Measurements from ENCODE around the gene MYO16. TPM values are rescaled to one million over a fixed set of nuclear protein-coding genes. Genes with fewer than 3 reads are reported as not detected.

MYO16 gene
- 0.29 and 1.2 TPM in 2 replicates for total RNA-seq

- no peak for DNase-seq (ENCODE audit: low read depth)
- no peak for TF ChIP-seq CTCF (conservative IDR thresholded peaks at IDR 0.05; ENCODE audit: low read depth, low read length)
- H3K4me3 ChIP-seq (ENCODE audit: low read depth, low read length) = no peak within 1 kb of the TSS
Measured at GRCh38 chr13:108629181-108629752, at the start of gene MYO16. MYO16 (plus strand) TSS chr13:108629611; CDS start chr13:108629845, 234 bp downstream.

- no peak for TF ChIP-seq CTCF (conservative IDR thresholded peaks at IDR 0.05; ENCODE audit: low read depth, low read length)
- H3K4me3 ChIP-seq (ENCODE audit: low read depth, low read length) = no peak overlapping the region
- no peak for DNase-seq (ENCODE audit: low read depth)
Measured at GRCh38 chr13:108586826-108587225, 42.6 kb upstream of the MYO16 start.

GRCh38 chr13:108588516-108588915, 40.9 kb upstream of the MYO16 start:
- no peak for DNase-seq (ENCODE audit: low read depth)
- H3K4me3 ChIP-seq (ENCODE audit: low read depth, low read length) = no peak overlapping the region
- TF ChIP-seq CTCF (conservative IDR thresholded peaks at IDR 0.05; ENCODE audit: low read depth, low read length) = no peak

- no peak overlapping the region for H3K4me3 ChIP-seq (ENCODE audit: low read depth, low read length)
- no peak for TF ChIP-seq CTCF (conservative IDR thresholded peaks at IDR 0.05; ENCODE audit: low read depth, low read length)
- no peak for DNase-seq (ENCODE audit: low read depth)
Measured at GRCh38 chr13:108594153-108594552, 35.3 kb upstream of the MYO16 start.

GRCh38 chr13:108595436-108596274, 33.8 kb upstream of the MYO16 start:
- no peak for DNase-seq (ENCODE audit: low read depth)
- H3K4me3 ChIP-seq (ENCODE audit: low read depth, low read length) = no peak overlapping the region
- TF ChIP-seq CTCF (conservative IDR thresholded peaks at IDR 0.05; ENCODE audit: low read depth, low read length) = no peak

- H3K4me3 ChIP-seq (ENCODE audit: low read depth, low read length) = no peak overlapping the region
- no peak for DNase-seq (ENCODE audit: low read depth)
- no peak for TF ChIP-seq CTCF (conservative IDR thresholded peaks at IDR 0.05; ENCODE audit: low read depth, low read length)
Measured at GRCh38 chr13:108597943-108598342, 31.5 kb upstream of the MYO16 start.
